OCI-M2 (cell line): ENCODE results near the gene LMNB1.

Experiments
- DNase-seq: peaks from one replicate; lab custom pipeline; 2025; ENCODE audit not compliant: unreplicated experiment; lab: John Stamatoyannopoulos, UW

The LMNB1 gene

GRCh38 chr5:126854526-126855110 lies 77.7 kb downstream of the LMNB1 start:
- no peak for DNase-seq

- DNase-seq, result no peak
These were observed 78.3 kb downstream of the LMNB1 start for GRCh38 chr5:126855266-126855665.

GRCh38 chr5:126857472-126858410 lies 80.8 kb downstream of the LMNB1 start:
- DNase-seq, result no peak

GRCh38 chr5:126858441-126858840 lies 81.5 kb downstream of the LMNB1 start:
- DNase-seq, result no peak

- no peak for DNase-seq
These were observed 86.5 kb downstream of the LMNB1 start for GRCh38 chr5:126863402-126863801.

- DNase-seq, result no peak
These were observed 87.2 kb downstream of the LMNB1 start for GRCh38 chr5:126864042-126864688.

- DNase-seq, result no peak
These were observed 88.4 kb downstream of the LMNB1 start for GRCh38 chr5:126865299-126865698.

- DNase-seq, result no peak
These were observed 90.1 kb downstream of the LMNB1 start for GRCh38 chr5:126866851-126867636.

GRCh38 chr5:126868338-126869004 lies 91.5 kb downstream of the LMNB1 start:
- no peak for DNase-seq

- DNase-seq, result no peak
These were observed 92.1 kb downstream of the LMNB1 start for GRCh38 chr5:126869005-126869451.

GRCh38 chr5:126871441-126871840 lies 94.5 kb downstream of the LMNB1 start:
- DNase-seq, result no peak

- no peak for DNase-seq
These were observed 95.8 kb downstream of the LMNB1 start for GRCh38 chr5:126872561-126873354.

- DNase-seq, result no peak
These were observed 98.4 kb downstream of the LMNB1 start for GRCh38 chr5:126875303-126875785.

GRCh38 chr5:126877602-126878001 lies 100.7 kb downstream of the LMNB1 start:
- no peak for DNase-seq

GRCh38 chr5:126878085-126878484 lies 101.1 kb downstream of the LMNB1 start:
- no peak for DNase-seq

GRCh38 chr5:126878634-126879033 lies 101.7 kb downstream of the LMNB1 start:
- DNase-seq, result no peak

GRCh38 chr5:126881821-126882600 lies 105.1 kb downstream of the LMNB1 start:
- DNase-seq, result no peak

- no peak for DNase-seq
These were observed 106.8 kb downstream of the LMNB1 start for GRCh38 chr5:126883564-126884245.
